IPS-NIHi11 (cell line): ENCODE data around the gene SLC24A4.

ENCODE experiments used
- DNase-seq: peaks from one replicate; pipeline ENCODE4 v3.0.0; 2012; ENCODE audit warnings: mixed read lengths, low spot score

Gene SLC24A4

GRCh38 chr14:92475451-92476187 is 152.7 kb downstream of the SLC24A4 start:
- no peak for DNase-seq

GRCh38 chr14:92480856-92481255 is 157.9 kb downstream of the SLC24A4 start:
- no peak for DNase-seq

GRCh38 chr14:92481386-92481785 is 158.4 kb downstream of the SLC24A4 start:
- no peak for DNase-seq

GRCh38 chr14:92481811-92482555 is 159.0 kb downstream of the SLC24A4 start:
- DNase-seq = no peak

- no peak for DNase-seq
Measured at GRCh38 chr14:92482621-92483319, 159.8 kb downstream of the SLC24A4 start.

- DNase-seq = no peak
Measured at GRCh38 chr14:92484132-92484823, 161.3 kb downstream of the SLC24A4 start.

- no peak for DNase-seq
Measured at GRCh38 chr14:92486881-92487280, 163.9 kb downstream of the SLC24A4 start.

GRCh38 chr14:92487513-92488133 is 164.7 kb downstream of the SLC24A4 start:
- DNase-seq = peak; percentile 52

GRCh38 chr14:92489394-92490238 is 166.7 kb downstream of the SLC24A4 start:
- no peak for DNase-seq

- DNase-seq = no peak
Measured at GRCh38 chr14:92490239-92490959, 167.4 kb downstream of the SLC24A4 start.

- DNase-seq = no peak
Measured at GRCh38 chr14:92491782-92492181, 168.8 kb downstream of the SLC24A4 start.

- no peak for DNase-seq
Measured at GRCh38 chr14:92492258-92492657, 169.3 kb downstream of the SLC24A4 start.

GRCh38 chr14:92493024-92493423 is 170.1 kb downstream of the SLC24A4 start:
- no peak for DNase-seq

- no peak for DNase-seq
Measured at GRCh38 chr14:92493492-92493891, 170.5 kb downstream of the SLC24A4 start.

GRCh38 chr14:92494512-92494911 is 171.5 kb downstream of the SLC24A4 start:
- DNase-seq = no peak

GRCh38 chr14:92495027-92495426 is 172.1 kb downstream of the SLC24A4 start:
- DNase-seq = no peak

GRCh38 chr14:92496191-92496857 is 173.4 kb downstream of the SLC24A4 start:
- DNase-seq = no peak

- DNase-seq = no peak
Measured at GRCh38 chr14:92497391-92497790, 174.4 kb downstream of the SLC24A4 start.

- DNase-seq = no peak
Measured at GRCh38 chr14:92499234-92499633, 176.3 kb downstream of the SLC24A4 start.
